Measurements from ENCODE around the gene KATNB1. TPM values are rescaled to one million over a fixed set of nuclear protein-coding genes. Genes with fewer than 3 reads are reported as not detected.

The KATNB1 gene
- total and polyA plus RNA-seq, 8 donors: 7.8 to 17.0 (median 11.4) TPM

- peaks cover 27 to 31% (median 30%) of the 10 kb centered on the region in 3 donors for H3K4me1 ChIP-seq
- no peaks in the 10 kb centered on the region for H3K36me3 ChIP-seq
- 33 to 35% methylated on average over 10 of the region's 10 CpGs for WGBS, 2 donors
- FAIRE-seq: no peak
- peak in 1 of 6 donors; percentile 30 for DNase-seq
- ATAC-seq: peak; percentile 21 to 53 (median 42)
- intact Hi-C loops (cut with DNase I): no loop called here
- TF ChIP-seq, protein P1, sequence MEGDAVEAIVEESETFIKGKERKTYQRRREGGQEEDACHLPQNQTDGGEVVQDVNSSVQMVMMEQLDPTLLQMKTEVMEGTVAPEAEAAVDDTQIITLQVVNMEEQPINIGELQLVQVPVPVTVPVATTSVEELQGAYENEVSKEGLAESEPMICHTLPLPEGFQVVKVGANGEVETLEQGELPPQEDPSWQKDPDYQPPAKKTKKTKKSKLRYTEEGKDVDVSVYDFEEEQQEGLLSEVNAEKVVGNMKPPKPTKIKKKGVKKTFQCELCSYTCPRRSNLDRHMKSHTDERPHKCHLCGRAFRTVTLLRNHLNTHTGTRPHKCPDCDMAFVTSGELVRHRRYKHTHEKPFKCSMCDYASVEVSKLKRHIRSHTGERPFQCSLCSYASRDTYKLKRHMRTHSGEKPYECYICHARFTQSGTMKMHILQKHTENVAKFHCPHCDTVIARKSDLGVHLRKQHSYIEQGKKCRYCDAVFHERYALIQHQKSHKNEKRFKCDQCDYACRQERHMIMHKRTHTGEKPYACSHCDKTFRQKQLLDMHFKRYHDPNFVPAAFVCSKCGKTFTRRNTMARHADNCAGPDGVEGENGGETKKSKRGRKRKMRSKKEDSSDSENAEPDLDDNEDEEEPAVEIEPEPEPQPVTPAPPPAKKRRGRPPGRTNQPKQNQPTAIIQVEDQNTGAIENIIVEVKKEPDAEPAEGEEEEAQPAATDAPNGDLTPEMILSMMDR (IDR thresholded peaks at IDR 0.05): no peak
- no peak overlapping the region for H3K4me3 ChIP-seq
- peak overlapping the region; percentile 28 to 59 (median 42) for H3K27ac ChIP-seq
- H3K27me3 ChIP-seq: no peaks in the 10 kb centered on the region
- H3K9me3 ChIP-seq: no peaks in the 10 kb centered on the region
Measured at GRCh38 chr16:57700781-57701551, 34.6 kb upstream of the KATNB1 start.

DNA sequence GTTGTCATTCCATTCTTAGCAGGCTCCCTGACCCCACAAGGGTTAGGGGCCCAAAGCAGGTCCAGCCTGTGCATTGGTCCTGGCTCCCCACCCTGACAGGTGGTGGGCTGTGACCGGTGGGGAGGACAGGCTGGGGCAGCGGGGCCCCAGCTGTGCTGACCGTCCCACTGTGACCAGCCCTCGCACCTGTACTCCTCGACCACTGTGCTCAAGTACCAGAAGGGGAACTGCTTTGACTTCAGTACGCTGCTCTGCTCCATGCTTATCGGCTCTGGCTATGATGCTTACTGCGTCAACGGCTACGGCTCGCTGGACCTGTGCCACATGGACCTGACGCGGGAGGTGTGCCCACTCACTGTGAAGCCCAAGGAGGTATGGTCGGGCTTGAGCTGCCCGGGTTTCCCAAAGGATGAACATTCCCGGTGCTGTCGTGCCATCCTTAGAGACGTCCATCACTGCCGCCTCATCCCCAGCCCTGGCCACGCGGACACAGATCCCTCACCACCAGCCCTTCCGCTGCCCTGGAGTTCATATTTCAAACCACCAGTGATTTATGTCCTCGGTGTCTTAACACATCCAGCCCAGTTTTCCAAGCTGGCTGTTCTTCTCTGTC, 33.7 kb upstream of the KATNB1 start:
- WGBS, 2 donors: 85 to 88% methylated on average over 23 of the region's 23 CpGs
- intact Hi-C loops (cut with DNase I): no loop called here
- FAIRE-seq (no peak), ATAC-seq (peak in 2 of 4 donors; percentile 6 to 10), DNase-seq (peak in 2 of 6 donors; percentile 54 to 69)
- H3K36me3 ChIP-seq: no peaks in the 10 kb centered on the region
- no peak overlapping the region for H3K4me3 ChIP-seq
- peak overlapping the region; percentile 28 to 59 (median 42) for H3K27ac ChIP-seq
- H3K27me3 ChIP-seq: no peaks in the 10 kb centered on the region
- H3K4me1 ChIP-seq: peaks cover 27 to 31% (median 30%) of the 10 kb centered on the region in 3 donors
- TF ChIP-seq, protein P1 (IDR thresholded peaks at IDR 0.05): no peak
- no peaks in the 10 kb centered on the region for H3K9me3 ChIP-seq

- intact Hi-C loops (cut with DNase I): no loop called here
- WGBS, 2 donors: 62 to 65% methylated on average over 11 of the region's 11 CpGs
- TF ChIP-seq, protein P1 (IDR thresholded peaks at IDR 0.05): no peak
Measured at GRCh38 chr16:57703416-57704010, 32.1 kb upstream of the KATNB1 start.

GRCh38 chr16:57704011-57704904, 31.3 kb upstream of the KATNB1 start:
- Histone ChIP-seq H3K4me1 (peaks cover 27 to 31% (median 30%) of the 10 kb centered on the region in 3 donors), H3K27ac (peak overlapping the region; percentile 42 to 76 (median 56)), H3K36me3 (no peaks in the 10 kb centered on the region), H3K9me3 (no peaks in the 10 kb centered on the region), H3K4me3 (no peak overlapping the region), H3K27me3 (no peaks in the 10 kb centered on the region)
- 18 to 22% methylated on average over 11 of the region's 11 CpGs for WGBS, 2 donors
- intact Hi-C loops (cut with DNase I): no loop called here
- ATAC-seq (peak; percentile 55 to 83 (median 75)), DNase-seq (peak in 1 of 6 donors; percentile 45), FAIRE-seq (no peak)
- TF ChIP-seq, protein P1 (IDR thresholded peaks at IDR 0.05): no peak

More at GRCh38 chr16:57703416-57704010, 32.1 kb upstream of the KATNB1 start:
- Histone ChIP-seq H3K4me3 (no peak overlapping the region), H3K27me3 (no peaks in the 10 kb centered on the region), H3K9me3 (no peaks in the 10 kb centered on the region), H3K4me1 (peaks cover 27 to 31% (median 30%) of the 10 kb centered on the region in 3 donors), H3K27ac (peak overlapping the region in 2 of 4 donors; percentile 65 to 76), H3K36me3 (no peaks in the 10 kb centered on the region)
- ATAC-seq (no peak), DNase-seq (peak in 2 of 6 donors; percentile 31 to 41), FAIRE-seq (no peak)
